GM12878 (cell line): ENCODE measurements around the gene CTSH. TPM values are rescaled to one million over a fixed set of nuclear protein-coding genes. Genes with fewer than 3 reads are reported as not detected.

Experiments used
- ATAC-seq: fragments of 200-7000 bp; cut with Tn5 transposase; 3 replicates; pipeline ENCODE4 v1.9.1; 2020; ENCODE audit warnings: mild to moderate bottlenecking, moderate library complexity
- BruUV-seq: library from RNA; stranded (reverse); fragments of 400-500 nt; replicated peaks from 2 replicates; lab custom pipeline; 2021; lab: Mats Ljungman, UMichigan
- CTCF ChIA-PET: fragments of 300-600 bp; sonication (Branson Sonifier 250); formaldehyde crosslinking; extraction: SDS; loops from one replicate; lab custom pipeline; 2021; ENCODE audit warnings: inconsistent platforms; lab: Yijun Ruan, JAX
- POLR2A ChIA-PET: fragments of 350-600 bp; formaldehyde crosslinking; extraction: SDS; loops from one replicate; lab custom pipeline; 2021; ENCODE audit warnings: inconsistent platforms; lab: Charles Lee
- RAD21 ChIA-PET: fragments of 300-600 bp; sonication (Branson Sonifier 250); formaldehyde crosslinking; loops from one replicate; lab custom pipeline; 2023; ENCODE audit warnings: antibody characterized with exemption; ENCODE audit not compliant: unreplicated experiment; lab: Charles Lee
- SMC1A ChIA-PET: fragments of 300-600 bp; sonication (Branson Sonifier 250); formaldehyde crosslinking; loops from one replicate; lab custom pipeline; 2023; ENCODE audit not compliant: unreplicated experiment, uncharacterized antibody; lab: Charles Lee
- DNase-seq: peaks from one replicate; pipeline ENCODE4 v3.0.0-alpha.2; 2011; ENCODE audit warnings: low read depth, low spot score
- FAIRE-seq: peaks from 3 replicates; lab custom pipeline; 2011; peaks lifted over from hg19 to GRCh38; lab: Jason Lieb, UNC
- H2AFZ ChIP-seq: 2 replicates; pipeline ENCODE4 v1.6.0; 2011; ENCODE audit warnings: low read depth, low read length, control low read depth; ENCODE audit not compliant: control insufficient read depth
- H3K27ac ChIP-seq: 2 replicates; pipeline ENCODE4 v1.5.1; 2011; ENCODE audit warnings: control low read depth; ENCODE audit not compliant: control insufficient read depth, insufficient read depth
- H3K27me3 ChIP-seq, 2 experiments: replicated peaks in 1 of 2; 2 replicates each; pipeline versions ENCODE4 v1.6.0 to v1.6.1; 2011; ENCODE audit warnings: low read length in 1 of 2; ENCODE audit not compliant: control insufficient read depth in 2 of 2, insufficient read depth in 2 of 2
- H3K36me3 ChIP-seq, 2 experiments: 2 replicates each; pipeline ENCODE4 v1.5.1; 2011; ENCODE audit warnings: low read length in 1 of 2; ENCODE audit not compliant: control insufficient read depth in 2 of 2, insufficient read depth in 2 of 2
- H3K4me1 ChIP-seq: 2 replicates; pipeline ENCODE4 v1.6.1; 2011; ENCODE audit warnings: mild to moderate bottlenecking, low read length, moderate library complexity, mixed read lengths; ENCODE audit not compliant: control insufficient read depth, insufficient read depth
- H3K4me2 ChIP-seq: 2 replicates; pipeline ENCODE4 v1.6.0; 2011; ENCODE audit warnings: control low read depth; ENCODE audit not compliant: control insufficient read depth, insufficient read depth
- H3K4me3 ChIP-seq: fragments of 200-600 bp; sonication (generic); 2 replicates; pipeline ENCODE4 v1.5.1; 2016
- H3K79me2 ChIP-seq: 2 replicates; pipeline ENCODE4 v1.6.0; 2011; ENCODE audit warnings: low read length; ENCODE audit not compliant: control insufficient read depth, insufficient read depth
- H3K9ac ChIP-seq: 2 replicates; pipeline ENCODE4 v1.8.0; 2011; ENCODE audit warnings: low read length, control low read depth, mixed read lengths; ENCODE audit not compliant: control insufficient read depth, insufficient read depth
- H3K9me3 ChIP-seq: replicated peaks from 3 replicates; pipeline ENCODE4 v1.5.1; 2011; ENCODE audit warnings: mild to moderate bottlenecking, low read length; ENCODE audit not compliant: control insufficient read depth, insufficient read depth
- H4K20me1 ChIP-seq: 2 replicates; pipeline ENCODE4 v1.6.0; 2011; ENCODE audit not compliant: control insufficient read depth, insufficient read depth
- MTA2 ChIP-seq: fragments of 450-650 bp; IDR thresholded peaks from 2 replicates; pipeline ENCODE4 v1.6.1; 2016; ENCODE audit warnings: low read depth, mild to moderate bottlenecking, moderate library complexity
- SIN3A ChIP-seq: IDR thresholded peaks from 2 replicates; pipeline ENCODE4 v1.6.1; 2012; ENCODE audit warnings: low read depth, low read length, improper control_type of control experiment
- STAT1 ChIP-seq: fragments of 450-650 bp; conservative IDR thresholded peaks from 2 replicates; pipeline ENCODE4 v1.6.1; 2014; ENCODE audit warnings: antibody characterized with exemption, mild to moderate bottlenecking
- SUZ12 ChIP-seq: fragments of 200-600 bp; sonication (generic); IDR thresholded peaks from one replicate; pipeline ENCODE4 v1.6.1; 2018; ENCODE audit warnings: antibody characterized with exemption, mild to moderate bottlenecking; ENCODE audit not compliant: unreplicated experiment
- ZNF274 ChIP-seq: IDR thresholded peaks from one replicate; pipeline ENCODE4 v1.8.0; 2011; ENCODE audit not compliant: insufficient read length, insufficient read depth
- WGBS: methylation state at CpG from one replicate; pipeline ENCODE4 v1.1.6; 2016; ENCODE audit warnings: low lambda C conversion rate; ENCODE audit not compliant: insufficient replicate concordance, insufficient coverage; ENCODE audit errors: missing lambda C conversion rate; 5-methylcytosine and 5-hydroxymethylcytosine counted together
- in situ Hi-C: fragments of 300-500 bp; cut with MboI; formaldehyde crosslinking; loops from 9 replicates; pipeline ENCODE4 v1.14.3; 2018; ENCODE audit warnings: mixed read lengths
- intact Hi-C: fragments of 100-400 bp; cut with micrococcal nuclease; formaldehyde crosslinking; loops from one replicate; pipeline ENCODE4 v1.14.2; 2022; ENCODE audit not compliant: unreplicated experiment
- polyA plus RNA-seq, 11 experiments: library from polyadenylated mRNA; depleted of rRNA in 4 of 11; unstranded in 6 of 11; stranded (reverse) in 5 of 11; fragments of >200 nt; fragmentation: Nextera tagmentation in 4 of 11; fragmentation: Illumina TruSeq in 1 of 11; extraction: Ambion mirVana in 4 of 11; extraction: Trizol in 1 of 11; gene quantifications; 1 replicate in 1 of 11; 2 replicates in 10 of 11; pipeline versions ENCODE4 v1.2.1 to v1.2.3, GENCODE V29; 2011 to 2016; ENCODE audit warnings: inconsistent platforms in 2 of 11, missing spikeins in 2 of 11, low read depth in 1 of 11
- total RNA-seq, 4 experiments: library from RNA; depleted of rRNA in 3 of 4; stranded (reverse); fragments of >200 nt in 3 of 4; fragmentation: Illumina TruSeq in 1 of 4; extraction: Trizol in 1 of 4; gene quantifications; 2 replicates each; pipeline versions ENCODE4 v1.2.1 to v1.2.3, GENCODE V29; 2013 to 2021
- TF ChIP-seq, protein P1 (sequence below): fragments of 450-650 bp; IDR thresholded peaks from 2 replicates; pipeline ENCODE4 v1.6.1; 2018; ENCODE audit warnings: mild to moderate bottlenecking, low read depth, moderate library complexity; ENCODE audit not compliant: partially characterized antibody
- TF ChIP-seq, protein P2 (sequence below): IDR thresholded peaks from 2 replicates; pipeline ENCODE4 v1.6.1; 2012; ENCODE audit warnings: improper control_type of control experiment, low read depth, low read length; ENCODE audit not compliant: insufficient replicate concordance
- TF ChIP-seq, protein P3 (sequence below): fragments of 450-650 bp; IDR thresholded peaks from 2 replicates; pipeline ENCODE4 v1.6.1; 2017; ENCODE audit warnings: mild to moderate bottlenecking
- TF ChIP-seq, protein P4 (sequence below): IDR thresholded peaks from 2 replicates; pipeline ENCODE4 v1.6.1; 2012; ENCODE audit warnings: low read depth, low read length, improper control_type of control experiment
- TF ChIP-seq, protein P5 (sequence below): fragments of 450-650 bp; IDR thresholded peaks from 2 replicates; pipeline ENCODE4 v1.6.1; 2016; ENCODE audit warnings: mild to moderate bottlenecking

The CTSH gene
- total and polyA plus RNA-seq, 10 of the 15 experiments (the other 5 are each of a cell fraction or from before 2014, with no cell fraction given), result 30.2 to 1,212 (median 519) TPM

DNA sequence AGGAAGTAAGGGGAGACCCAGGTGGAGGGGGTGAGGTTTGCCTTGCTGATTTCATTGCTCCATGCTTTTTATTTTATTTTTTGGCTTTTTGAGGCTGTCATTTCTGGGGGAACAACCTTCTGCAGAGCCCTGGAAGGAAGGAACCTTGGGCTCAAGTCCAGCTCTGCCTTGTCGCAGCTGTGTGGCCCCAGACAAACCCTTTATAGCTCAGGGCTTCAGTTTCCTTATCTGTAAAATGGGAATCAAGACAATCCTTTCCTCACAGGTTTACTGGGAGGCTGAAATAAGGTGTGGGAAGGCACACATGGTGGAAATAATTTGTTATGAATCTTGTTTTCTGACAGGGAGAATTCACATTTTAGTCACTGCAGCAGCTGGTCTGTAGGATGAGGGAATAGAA, 45.4 kb upstream of the CTSH start:
- in situ Hi-C loops, result loop anchor here (25.0 kb wide), 1 partner anchor 828 kb away; no protein-coding TSS in a partner anchor
- no peak overlapping the region for H3K9ac ChIP-seq
- H3K9me3 ChIP-seq, result no peaks in the 10 kb centered on the region
- BruUV-seq, result no TSS peak
- no peak for DNase-seq
- no peak for ATAC-seq
- WGBS, result 35% methylated on average over 1 of the region's 1 CpG
- no peaks in the 10 kb centered on the region for H3K36me3 ChIP-seq
- no peak overlapping the region for H2AFZ ChIP-seq
- ChIA-PET CTCF (interaction anchor here (4.0 kb wide), 2 partner anchors 14 to 16 kb away, joined by 19 to 30 read pairs; no protein-coding TSS in a partner anchor), SMC1A (interaction anchor here (3.2 kb wide), 1 partner anchor 11 kb away, joined by 17 read pairs; no protein-coding TSS in a partner anchor), POLR2A (interaction anchor here (0.5 kb wide), 1 partner anchor 132 kb away, joined by 3 read pairs; no protein-coding TSS in a partner anchor), RAD21 (interaction anchor here (1.0 kb wide), 1 partner anchor 11 kb away, joined by 3 read pairs; no protein-coding TSS in a partner anchor)
- no peak overlapping the region for H3K4me3 ChIP-seq
- intact Hi-C loops, result no loop called here
- no peaks in the 10 kb centered on the region for H3K27me3 ChIP-seq
- H3K4me1 ChIP-seq, result peaks cover 26% of the 10 kb centered on the region
- FAIRE-seq, result no peak
- H3K4me2 ChIP-seq, result no peak overlapping the region
- H3K27ac ChIP-seq, result no peak overlapping the region
- H4K20me1 ChIP-seq, result no peaks in the 10 kb centered on the region
- no peaks in the 10 kb centered on the region for H3K79me2 ChIP-seq
- TF ChIP-seq, protein P1, sequence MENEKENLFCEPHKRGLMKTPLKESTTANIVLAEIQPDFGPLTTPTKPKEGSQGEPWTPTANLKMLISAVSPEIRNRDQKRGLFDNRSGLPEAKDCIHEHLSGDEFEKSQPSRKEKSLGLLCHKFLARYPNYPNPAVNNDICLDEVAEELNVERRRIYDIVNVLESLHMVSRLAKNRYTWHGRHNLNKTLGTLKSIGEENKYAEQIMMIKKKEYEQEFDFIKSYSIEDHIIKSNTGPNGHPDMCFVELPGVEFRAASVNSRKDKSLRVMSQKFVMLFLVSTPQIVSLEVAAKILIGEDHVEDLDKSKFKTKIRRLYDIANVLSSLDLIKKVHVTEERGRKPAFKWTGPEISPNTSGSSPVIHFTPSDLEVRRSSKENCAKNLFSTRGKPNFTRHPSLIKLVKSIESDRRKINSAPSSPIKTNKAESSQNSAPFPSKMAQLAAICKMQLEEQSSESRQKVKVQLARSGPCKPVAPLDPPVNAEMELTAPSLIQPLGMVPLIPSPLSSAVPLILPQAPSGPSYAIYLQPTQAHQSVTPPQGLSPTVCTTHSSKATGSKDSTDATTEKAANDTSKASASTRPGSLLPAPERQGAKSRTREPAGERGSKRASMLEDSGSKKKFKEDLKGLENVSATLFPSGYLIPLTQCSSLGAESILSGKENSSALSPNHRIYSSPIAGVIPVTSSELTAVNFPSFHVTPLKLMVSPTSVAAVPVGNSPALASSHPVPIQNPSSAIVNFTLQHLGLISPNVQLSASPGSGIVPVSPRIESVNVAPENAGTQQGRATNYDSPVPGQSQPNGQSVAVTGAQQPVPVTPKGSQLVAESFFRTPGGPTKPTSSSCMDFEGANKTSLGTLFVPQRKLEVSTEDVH, result no peak
- TF ChIP-seq ZNF274, result no peak
- no peak for TF ChIP-seq SUZ12
- TF ChIP-seq, protein P2, sequence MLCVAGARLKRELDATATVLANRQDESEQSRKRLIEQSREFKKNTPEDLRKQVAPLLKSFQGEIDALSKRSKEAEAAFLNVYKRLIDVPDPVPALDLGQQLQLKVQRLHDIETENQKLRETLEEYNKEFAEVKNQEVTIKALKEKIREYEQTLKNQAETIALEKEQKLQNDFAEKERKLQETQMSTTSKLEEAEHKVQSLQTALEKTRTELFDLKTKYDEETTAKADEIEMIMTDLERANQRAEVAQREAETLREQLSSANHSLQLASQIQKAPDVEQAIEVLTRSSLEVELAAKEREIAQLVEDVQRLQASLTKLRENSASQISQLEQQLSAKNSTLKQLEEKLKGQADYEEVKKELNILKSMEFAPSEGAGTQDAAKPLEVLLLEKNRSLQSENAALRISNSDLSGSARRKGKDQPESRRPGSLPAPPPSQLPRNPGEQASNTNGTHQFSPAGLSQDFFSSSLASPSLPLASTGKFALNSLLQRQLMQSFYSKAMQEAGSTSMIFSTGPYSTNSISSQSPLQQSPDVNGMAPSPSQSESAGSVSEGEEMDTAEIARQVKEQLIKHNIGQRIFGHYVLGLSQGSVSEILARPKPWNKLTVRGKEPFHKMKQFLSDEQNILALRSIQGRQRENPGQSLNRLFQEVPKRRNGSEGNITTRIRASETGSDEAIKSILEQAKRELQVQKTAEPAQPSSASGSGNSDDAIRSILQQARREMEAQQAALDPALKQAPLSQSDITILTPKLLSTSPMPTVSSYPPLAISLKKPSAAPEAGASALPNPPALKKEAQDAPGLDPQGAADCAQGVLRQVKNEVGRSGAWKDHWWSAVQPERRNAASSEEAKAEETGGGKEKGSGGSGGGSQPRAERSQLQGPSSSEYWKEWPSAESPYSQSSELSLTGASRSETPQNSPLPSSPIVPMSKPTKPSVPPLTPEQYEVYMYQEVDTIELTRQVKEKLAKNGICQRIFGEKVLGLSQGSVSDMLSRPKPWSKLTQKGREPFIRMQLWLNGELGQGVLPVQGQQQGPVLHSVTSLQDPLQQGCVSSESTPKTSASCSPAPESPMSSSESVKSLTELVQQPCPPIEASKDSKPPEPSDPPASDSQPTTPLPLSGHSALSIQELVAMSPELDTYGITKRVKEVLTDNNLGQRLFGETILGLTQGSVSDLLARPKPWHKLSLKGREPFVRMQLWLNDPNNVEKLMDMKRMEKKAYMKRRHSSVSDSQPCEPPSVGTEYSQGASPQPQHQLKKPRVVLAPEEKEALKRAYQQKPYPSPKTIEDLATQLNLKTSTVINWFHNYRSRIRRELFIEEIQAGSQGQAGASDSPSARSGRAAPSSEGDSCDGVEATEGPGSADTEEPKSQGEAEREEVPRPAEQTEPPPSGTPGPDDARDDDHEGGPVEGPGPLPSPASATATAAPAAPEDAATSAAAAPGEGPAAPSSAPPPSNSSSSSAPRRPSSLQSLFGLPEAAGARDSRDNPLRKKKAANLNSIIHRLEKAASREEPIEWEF, result no peak
- TF ChIP-seq STAT1, result no peak
- TF ChIP-seq, protein P3, sequence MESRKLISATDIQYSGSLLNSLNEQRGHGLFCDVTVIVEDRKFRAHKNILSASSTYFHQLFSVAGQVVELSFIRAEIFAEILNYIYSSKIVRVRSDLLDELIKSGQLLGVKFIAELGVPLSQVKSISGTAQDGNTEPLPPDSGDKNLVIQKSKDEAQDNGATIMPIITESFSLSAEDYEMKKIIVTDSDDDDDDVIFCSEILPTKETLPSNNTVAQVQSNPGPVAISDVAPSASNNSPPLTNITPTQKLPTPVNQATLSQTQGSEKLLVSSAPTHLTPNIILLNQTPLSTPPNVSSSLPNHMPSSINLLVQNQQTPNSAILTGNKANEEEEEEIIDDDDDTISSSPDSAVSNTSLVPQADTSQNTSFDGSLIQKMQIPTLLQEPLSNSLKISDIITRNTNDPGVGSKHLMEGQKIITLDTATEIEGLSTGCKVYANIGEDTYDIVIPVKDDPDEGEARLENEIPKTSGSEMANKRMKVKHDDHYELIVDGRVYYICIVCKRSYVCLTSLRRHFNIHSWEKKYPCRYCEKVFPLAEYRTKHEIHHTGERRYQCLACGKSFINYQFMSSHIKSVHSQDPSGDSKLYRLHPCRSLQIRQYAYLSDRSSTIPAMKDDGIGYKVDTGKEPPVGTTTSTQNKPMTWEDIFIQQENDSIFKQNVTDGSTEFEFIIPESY, result no peak
- TF ChIP-seq SIN3A, result no peak
- TF ChIP-seq, protein P4, sequence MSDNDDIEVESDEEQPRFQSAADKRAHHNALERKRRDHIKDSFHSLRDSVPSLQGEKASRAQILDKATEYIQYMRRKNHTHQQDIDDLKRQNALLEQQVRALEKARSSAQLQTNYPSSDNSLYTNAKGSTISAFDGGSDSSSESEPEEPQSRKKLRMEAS, result no peak
- TF ChIP-seq, protein P5, sequence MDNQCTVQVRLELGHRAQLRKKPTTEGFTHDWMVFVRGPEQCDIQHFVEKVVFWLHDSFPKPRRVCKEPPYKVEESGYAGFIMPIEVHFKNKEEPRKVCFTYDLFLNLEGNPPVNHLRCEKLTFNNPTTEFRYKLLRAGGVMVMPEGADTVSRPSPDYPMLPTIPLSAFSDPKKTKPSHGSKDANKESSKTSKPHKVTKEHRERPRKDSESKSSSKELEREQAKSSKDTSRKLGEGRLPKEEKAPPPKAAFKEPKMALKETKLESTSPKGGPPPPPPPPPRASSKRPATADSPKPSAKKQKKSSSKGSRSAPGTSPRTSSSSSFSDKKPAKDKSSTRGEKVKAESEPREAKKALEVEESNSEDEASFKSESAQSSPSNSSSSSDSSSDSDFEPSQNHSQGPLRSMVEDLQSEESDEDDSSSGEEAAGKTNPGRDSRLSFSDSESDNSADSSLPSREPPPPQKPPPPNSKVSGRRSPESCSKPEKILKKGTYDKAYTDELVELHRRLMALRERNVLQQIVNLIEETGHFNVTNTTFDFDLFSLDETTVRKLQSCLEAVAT, result no peak
- no peak for TF ChIP-seq MTA2
